Ectodermal cell (in vitro differentiated cells): ENCODE results near the gene TOM1L2.

Experiments
- H3K27ac ChIP-seq: 2 replicates; pipeline ENCODE4 v1.7.0; 2013; ENCODE audit warnings: mild to moderate bottlenecking, low read depth, low read length; ENCODE audit not compliant: insufficient read depth, poor library complexity, severe bottlenecking
- H3K27me3 ChIP-seq: 2 replicates; pipeline ENCODE4 v1.7.0; 2013; ENCODE audit warnings: mild to moderate bottlenecking, low read length; ENCODE audit not compliant: insufficient read depth, control insufficient read depth, poor library complexity, severe bottlenecking
- H3K36me3 ChIP-seq: one replicate; pipeline ENCODE4 v1.7.0; 2013; ENCODE audit warnings: low read length; ENCODE audit not compliant: control insufficient read depth, insufficient read depth
- H3K4me1 ChIP-seq: one replicate; pipeline ENCODE4 v1.7.0; 2013; ENCODE audit warnings: low read length; ENCODE audit not compliant: control insufficient read depth, insufficient read depth
- H3K4me3 ChIP-seq: 2 replicates; pipeline ENCODE4 v1.7.0; 2013; ENCODE audit warnings: low read depth, low read length, control low read depth; ENCODE audit not compliant: insufficient read depth
- H3K9me3 ChIP-seq: 2 replicates; pipeline ENCODE4 v1.7.0; 2013; ENCODE audit warnings: mild to moderate bottlenecking, low read length, moderate library complexity; ENCODE audit not compliant: control insufficient read depth
- whole genome bisulfite sequencing, 2 experiments: methylation state at CpG; one replicate each; pipeline ENCODE4 v1.1.7; 2013; ENCODE audit warnings: missing lambda C conversion rate in 2 of 2; 5-methylcytosine and 5-hydroxymethylcytosine counted together

TOM1L2 gene

DNA sequence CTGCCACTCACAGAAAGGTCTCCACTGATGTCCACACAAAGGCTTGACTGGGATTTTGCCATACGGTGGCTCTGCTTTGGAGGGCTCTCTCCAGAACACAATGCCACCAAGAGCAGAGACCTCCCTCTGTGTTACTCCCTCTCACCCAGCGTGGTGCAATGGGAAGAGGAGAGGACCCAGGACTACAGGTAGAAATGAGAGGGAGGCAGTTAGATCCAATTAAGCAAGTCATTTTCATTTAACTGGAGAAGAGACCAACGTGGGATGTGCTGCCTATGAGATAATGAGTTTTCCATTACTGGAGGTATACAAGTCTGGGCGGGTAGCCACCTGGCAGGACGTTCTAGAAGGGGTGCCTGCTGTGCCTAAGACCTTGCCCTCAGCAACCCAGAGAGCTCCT is 34.2 kb downstream of the TOM1L2 start:
- no peak overlapping the region for H3K4me3 ChIP-seq
- H3K4me1 ChIP-seq = peaks cover 37% of the 10 kb centered on the region
- H3K27ac ChIP-seq = no peak overlapping the region
- H3K9me3 ChIP-seq = no peaks in the 10 kb centered on the region
- H3K36me3 ChIP-seq = no peaks in the 10 kb centered on the region
- WGBS, 2 experiments = 88 to 89% methylated on average over 5 of the region's 5 CpGs
- H3K27me3 ChIP-seq = no peaks in the 10 kb centered on the region

DNA sequence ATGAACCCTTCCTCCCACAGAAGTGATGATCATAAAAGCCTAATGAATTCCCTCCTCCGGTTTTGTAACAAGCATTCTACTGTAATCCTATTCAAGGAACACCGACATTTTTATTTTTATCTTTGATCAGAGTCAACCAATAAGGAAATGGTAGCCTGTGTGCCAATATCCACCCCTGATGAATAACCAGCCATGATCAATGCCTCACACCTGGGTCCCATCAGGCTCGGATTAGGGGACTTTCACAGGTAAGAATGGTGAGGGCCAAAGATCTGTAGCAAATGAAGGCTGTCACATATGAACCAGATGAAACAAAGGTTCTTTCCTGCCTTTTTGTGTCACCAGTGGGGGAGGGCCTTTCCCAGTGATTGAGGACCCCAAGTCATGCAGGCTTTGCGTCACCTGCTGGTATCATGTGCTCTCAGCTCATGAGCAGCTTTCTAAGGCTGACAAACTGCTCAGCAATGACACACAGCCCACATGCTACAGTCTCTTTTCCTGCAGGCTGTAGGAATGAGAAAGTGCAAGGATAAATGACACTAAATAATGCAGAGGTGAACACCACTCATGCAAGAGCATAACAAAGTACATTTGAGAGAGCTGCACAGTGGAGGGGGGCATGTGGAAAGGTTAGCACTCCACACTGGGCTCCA is 34.9 kb downstream of the TOM1L2 start:
- no peak overlapping the region for H3K4me3 ChIP-seq
- WGBS, 2 experiments = 92% methylated on average over 4 of the region's 4 CpGs
- peak overlapping the region; percentile 36 for H3K27ac ChIP-seq
- no peaks in the 10 kb centered on the region for H3K27me3 ChIP-seq
- H3K36me3 ChIP-seq = no peaks in the 10 kb centered on the region
- H3K4me1 ChIP-seq = peaks cover 37% of the 10 kb centered on the region
- no peaks in the 10 kb centered on the region for H3K9me3 ChIP-seq

DNA sequence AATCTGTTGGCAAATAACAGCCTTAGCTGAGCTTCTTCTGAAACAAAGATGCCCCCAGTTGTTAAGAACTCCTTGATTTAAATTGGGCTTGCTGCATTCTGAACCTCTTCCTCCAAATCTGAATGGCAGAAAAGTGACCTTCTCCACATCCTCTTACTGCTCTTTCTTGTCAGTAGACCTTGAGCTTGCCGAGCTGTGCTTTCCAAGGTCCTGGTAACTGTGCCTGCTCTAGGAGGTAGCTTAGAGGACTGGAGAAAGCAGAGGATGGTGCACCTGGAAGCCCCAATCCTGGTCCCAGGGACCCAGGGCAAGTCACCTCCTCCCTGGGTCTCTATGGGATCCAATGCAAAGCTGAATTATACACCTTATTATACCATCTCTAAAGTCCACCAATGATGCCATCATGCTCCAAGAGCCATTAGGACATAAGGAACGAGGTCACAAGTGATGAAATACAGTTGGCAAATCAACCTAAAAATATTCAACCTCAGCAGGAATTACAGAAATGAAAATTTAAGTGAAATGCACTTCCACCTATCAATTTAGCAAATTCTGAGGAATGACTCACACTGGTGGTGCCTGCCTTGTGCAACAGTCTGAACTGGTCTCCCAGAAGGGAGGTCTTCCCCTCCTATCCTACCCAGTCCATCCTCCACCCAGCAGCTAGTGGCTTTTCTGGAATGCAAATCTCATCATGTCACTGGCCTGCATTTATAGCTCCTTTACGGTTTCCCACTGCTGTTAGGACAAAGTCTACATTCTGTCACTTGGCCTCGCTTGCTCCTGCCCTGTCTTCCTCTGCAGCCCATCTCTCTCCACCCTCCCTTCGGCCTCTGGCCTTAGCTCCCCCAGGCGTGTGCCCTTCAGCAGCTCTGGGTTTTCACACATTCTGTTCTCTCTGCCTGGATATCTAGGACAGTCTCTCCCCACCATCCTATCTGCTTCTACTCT is 36.6 kb downstream of the TOM1L2 start:
- Histone ChIP-seq H3K27me3 (no peaks in the 10 kb centered on the region), H3K4me3 (no peak overlapping the region), H3K4me1 (peaks cover 33% of the 10 kb centered on the region), H3K27ac (no peak overlapping the region), H3K9me3 (no peaks in the 10 kb centered on the region), H3K36me3 (no peaks in the 10 kb centered on the region)
- 87 to 93% methylated on average over 6 of the region's 6 CpGs for WGBS, 2 experiments

DNA sequence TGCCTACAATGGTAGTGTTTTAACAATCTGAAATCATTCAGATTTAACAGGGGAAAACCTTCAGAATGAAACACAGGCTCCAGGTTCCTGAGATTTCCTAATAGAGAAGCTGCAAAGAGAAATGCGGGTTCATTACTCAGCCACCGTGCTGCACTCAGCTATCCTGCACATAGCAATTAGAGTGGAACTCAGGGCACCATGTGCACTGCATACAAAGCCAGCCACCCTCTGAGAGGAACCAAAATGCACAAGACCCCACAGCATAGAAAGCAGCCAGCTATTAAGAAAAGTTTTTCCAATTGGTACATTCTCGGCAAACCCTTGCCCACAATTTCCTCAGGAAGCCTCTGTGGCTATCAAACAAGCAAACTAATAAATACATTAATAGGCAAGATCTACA is 37.4 kb downstream of the TOM1L2 start:
- H3K9me3 ChIP-seq = no peaks in the 10 kb centered on the region
- H3K4me1 ChIP-seq = peaks cover 33% of the 10 kb centered on the region
- 88 to 93% methylated on average over 3 of the region's 3 CpGs for WGBS, 2 experiments
- no peak overlapping the region for H3K27ac ChIP-seq
- H3K4me3 ChIP-seq = no peak overlapping the region
- H3K36me3 ChIP-seq = no peaks in the 10 kb centered on the region
- no peaks in the 10 kb centered on the region for H3K27me3 ChIP-seq

DNA sequence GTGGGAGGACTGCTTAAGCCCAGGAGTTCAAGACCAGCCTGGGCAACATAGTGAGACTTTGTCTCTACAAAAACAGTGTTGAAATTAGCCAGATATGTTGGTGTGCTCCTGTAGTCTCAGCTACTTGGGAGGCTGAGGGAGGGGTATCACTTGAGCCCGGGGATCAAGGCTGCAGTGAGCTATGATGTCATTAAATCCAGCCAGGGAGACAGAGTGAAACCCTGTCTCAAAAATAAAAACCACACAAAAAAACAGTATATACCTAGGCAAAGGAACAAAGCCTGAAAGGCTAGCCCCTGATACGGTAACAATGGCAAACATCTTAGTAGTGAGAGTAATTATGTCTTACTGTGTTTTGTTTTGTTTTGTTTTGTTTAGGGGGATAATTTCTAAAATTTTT is 38.0 kb downstream of the TOM1L2 start:
- 93 to 100% methylated on average over 2 of the region's 2 CpGs for WGBS, 2 experiments
- H3K27ac ChIP-seq = no peak overlapping the region
- H3K4me3 ChIP-seq = no peak overlapping the region
- no peaks in the 10 kb centered on the region for H3K36me3 ChIP-seq
- H3K9me3 ChIP-seq = no peaks in the 10 kb centered on the region
- H3K27me3 ChIP-seq = no peaks in the 10 kb centered on the region
- peaks cover 33% of the 10 kb centered on the region for H3K4me1 ChIP-seq

DNA sequence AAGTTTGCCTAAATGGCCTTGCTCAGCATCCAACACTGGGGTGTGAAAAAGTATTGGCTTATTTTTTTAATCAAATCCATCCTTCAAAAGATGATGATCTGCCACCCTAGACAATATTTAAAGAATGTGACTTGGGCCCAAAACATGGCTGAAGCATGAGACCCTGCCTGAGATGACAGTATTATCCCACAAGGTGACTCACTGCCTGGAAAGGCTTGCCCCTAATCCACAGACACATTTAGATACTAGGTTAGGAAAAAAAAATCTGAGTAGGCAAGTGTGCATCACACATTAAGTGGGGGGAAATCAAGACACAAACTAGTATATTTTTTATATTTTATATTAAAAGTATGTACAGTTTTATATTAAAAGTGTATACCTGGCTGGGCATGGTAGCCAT is 38.4 kb downstream of the TOM1L2 start:
- Histone ChIP-seq H3K27ac (no peak overlapping the region), H3K4me1 (peaks cover 37% of the 10 kb centered on the region), H3K4me3 (no peak overlapping the region), H3K9me3 (no peaks in the 10 kb centered on the region), H3K36me3 (no peaks in the 10 kb centered on the region), H3K27me3 (no peaks in the 10 kb centered on the region)

DNA sequence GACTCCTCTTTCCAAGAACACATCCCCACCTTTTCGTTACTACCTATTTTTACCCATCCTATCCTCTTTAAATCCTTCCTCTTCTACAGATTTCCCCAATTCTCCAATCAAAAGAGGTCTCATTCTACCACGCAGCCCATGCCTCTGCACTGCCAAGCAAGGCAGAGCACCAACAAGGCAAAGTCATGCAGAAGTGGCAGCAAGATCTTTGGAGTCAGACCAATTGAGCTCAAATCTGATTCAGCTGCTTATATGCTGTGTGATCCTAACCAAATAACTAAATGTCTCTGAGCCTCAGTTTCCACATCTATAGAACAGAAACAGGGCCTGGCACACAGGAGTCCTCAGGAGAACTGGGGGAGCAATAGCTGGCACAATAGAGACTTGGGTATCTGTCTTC is 41.0 kb downstream of the TOM1L2 start:
- Histone ChIP-seq H3K27me3 (no peaks in the 10 kb centered on the region), H3K4me3 (no peak overlapping the region), H3K4me1 (peaks cover 36% of the 10 kb centered on the region), H3K9me3 (no peaks in the 10 kb centered on the region), H3K36me3 (no peaks in the 10 kb centered on the region), H3K27ac (no peak overlapping the region)
- WGBS, 2 experiments = 85 to 96% methylated on average over 2 of the region's 2 CpGs

DNA sequence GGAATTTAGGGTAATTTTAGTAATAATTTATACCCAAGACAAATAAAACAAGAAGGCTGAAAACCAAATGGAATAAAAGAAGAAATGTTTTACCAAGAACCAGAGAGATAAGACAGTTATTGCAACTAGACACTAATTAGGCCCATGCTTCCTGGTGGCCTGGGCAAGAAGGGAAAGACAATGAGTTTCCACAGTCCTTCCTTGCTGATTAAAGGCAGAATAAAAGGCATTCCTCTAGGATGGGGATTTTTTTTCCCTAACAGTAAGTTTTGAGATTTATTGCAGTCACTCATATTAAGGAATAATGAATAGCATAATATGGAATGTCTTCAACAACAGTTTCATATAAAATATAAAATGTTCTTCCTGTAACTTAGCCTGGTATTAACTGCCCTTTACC is 41.5 kb downstream of the TOM1L2 start:
- H3K27ac ChIP-seq = no peak overlapping the region
- peaks cover 31% of the 10 kb centered on the region for H3K4me1 ChIP-seq

DNA sequence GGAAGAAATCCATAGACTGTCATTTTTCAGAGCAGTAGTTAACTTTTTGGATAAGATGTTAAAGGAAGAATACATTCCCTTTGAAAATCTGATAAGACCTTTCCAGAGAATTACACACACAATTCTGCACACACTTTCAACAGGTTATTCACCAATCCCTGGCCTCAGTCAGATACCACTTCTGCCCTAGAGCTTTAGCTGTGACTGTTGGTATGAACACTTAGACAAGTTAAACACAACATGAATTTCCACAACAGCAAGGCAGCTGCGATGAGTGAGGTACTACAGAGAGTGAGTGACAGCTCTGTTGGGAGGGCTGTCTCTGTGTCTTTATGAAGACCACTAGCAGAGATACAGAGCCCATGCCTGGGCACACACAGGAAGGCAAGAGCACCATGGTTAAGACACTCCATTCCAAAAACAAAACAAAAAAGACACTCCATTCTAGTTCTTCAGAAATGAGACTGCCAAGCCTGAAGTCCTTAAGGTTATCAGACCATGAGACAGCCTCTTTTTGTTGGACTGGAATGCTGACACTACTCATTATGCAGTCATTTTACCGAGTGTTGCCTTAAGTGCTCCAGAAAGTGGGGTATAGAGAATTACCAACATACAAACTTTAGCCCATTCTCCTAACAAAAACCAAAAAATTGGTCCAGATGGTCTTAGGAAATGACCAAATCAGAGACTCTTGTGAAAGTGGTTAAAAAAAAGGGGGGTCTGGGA is 42.4 kb downstream of the TOM1L2 start:
- Histone ChIP-seq H3K36me3 (no peaks in the 10 kb centered on the region), H3K27me3 (no peaks in the 10 kb centered on the region), H3K27ac (no peak overlapping the region), H3K4me1 (peaks cover 22% of the 10 kb centered on the region), H3K9me3 (no peaks in the 10 kb centered on the region), H3K4me3 (no peak overlapping the region)
- 94 to 96% methylated on average over 2 of the region's 2 CpGs for WGBS, 2 experiments

More for the DNA sequence above, 41.5 kb downstream of the TOM1L2 start:
- H3K36me3 ChIP-seq = no peaks in the 10 kb centered on the region
- no peaks in the 10 kb centered on the region for H3K27me3 ChIP-seq
- H3K9me3 ChIP-seq = no peaks in the 10 kb centered on the region
- H3K4me3 ChIP-seq = no peak overlapping the region
